MM.1S (cell line): Measurements from ENCODE around the gene KIAA1217.

Source experiments
- EZH2 ChIP-seq: fragments of 300-600 bp; sonication (generic); optimal IDR thresholded peaks from 2 replicates; pipeline ENCODE3; 2017; ENCODE audit warnings: low read depth, mild to moderate bottlenecking, antibody characterized with exemption, low read length, mixed read lengths
- TF ChIP-seq, protein P1 (sequence below): fragments of 300-600 bp; sonication (generic); IDR thresholded peaks from 2 replicates; pipeline ENCODE4 v1.5.1; 2016; ENCODE audit warnings: antibody characterized with exemption, low read length, mixed read lengths

DNA sequence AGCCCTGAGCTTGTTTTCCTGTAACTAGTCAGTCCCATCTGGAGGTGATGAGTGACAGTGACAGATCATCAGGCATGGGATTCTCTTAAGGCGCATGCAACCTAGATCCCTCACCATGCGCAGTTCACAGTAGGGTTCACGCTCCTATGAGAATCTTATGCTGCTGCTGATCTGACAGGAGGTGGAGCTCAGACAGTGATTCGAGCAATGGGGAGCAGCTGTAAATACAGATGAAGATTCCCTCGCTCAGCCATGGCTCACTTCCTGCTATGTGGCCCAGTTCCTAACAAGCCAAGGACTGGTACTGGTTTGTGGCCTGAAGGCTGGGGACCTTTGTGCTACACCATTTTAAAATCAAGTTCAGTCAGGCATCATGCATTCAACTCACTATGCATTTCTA, 221.7 kb downstream of the KIAA1217 start:
- TF ChIP-seq, protein P1, sequence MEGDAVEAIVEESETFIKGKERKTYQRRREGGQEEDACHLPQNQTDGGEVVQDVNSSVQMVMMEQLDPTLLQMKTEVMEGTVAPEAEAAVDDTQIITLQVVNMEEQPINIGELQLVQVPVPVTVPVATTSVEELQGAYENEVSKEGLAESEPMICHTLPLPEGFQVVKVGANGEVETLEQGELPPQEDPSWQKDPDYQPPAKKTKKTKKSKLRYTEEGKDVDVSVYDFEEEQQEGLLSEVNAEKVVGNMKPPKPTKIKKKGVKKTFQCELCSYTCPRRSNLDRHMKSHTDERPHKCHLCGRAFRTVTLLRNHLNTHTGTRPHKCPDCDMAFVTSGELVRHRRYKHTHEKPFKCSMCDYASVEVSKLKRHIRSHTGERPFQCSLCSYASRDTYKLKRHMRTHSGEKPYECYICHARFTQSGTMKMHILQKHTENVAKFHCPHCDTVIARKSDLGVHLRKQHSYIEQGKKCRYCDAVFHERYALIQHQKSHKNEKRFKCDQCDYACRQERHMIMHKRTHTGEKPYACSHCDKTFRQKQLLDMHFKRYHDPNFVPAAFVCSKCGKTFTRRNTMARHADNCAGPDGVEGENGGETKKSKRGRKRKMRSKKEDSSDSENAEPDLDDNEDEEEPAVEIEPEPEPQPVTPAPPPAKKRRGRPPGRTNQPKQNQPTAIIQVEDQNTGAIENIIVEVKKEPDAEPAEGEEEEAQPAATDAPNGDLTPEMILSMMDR, result no peak
- TF ChIP-seq EZH2, result no peak
